Glutamatergic neuron (in vitro differentiated cells): ENCODE measurements around the gene TMED8. TPM values are rescaled to one million over a fixed set of nuclear protein-coding genes. Genes with fewer than 3 reads are reported as not detected.

Experiments used
- DNase-seq: peaks from one replicate; pipeline ENCODE4 v3.0.0; 2022
- H3K27ac Mint-ChIP-seq: one replicate; pipeline ENCODE4 v1.8.0; 2020; ENCODE audit warnings: mild to moderate bottlenecking, mixed read lengths, inconsistent platforms; ENCODE audit not compliant: unreplicated experiment
- H3K27me3 Mint-ChIP-seq: one replicate; pipeline ENCODE4 v1.8.0; 2020; ENCODE audit warnings: mild to moderate bottlenecking, moderate library complexity, mixed read lengths, inconsistent platforms; ENCODE audit not compliant: unreplicated experiment
- H3K36me3 Mint-ChIP-seq: one replicate; pipeline ENCODE4 v1.8.0; 2020; ENCODE audit warnings: mild to moderate bottlenecking, mixed read lengths, inconsistent platforms; ENCODE audit not compliant: unreplicated experiment
- H3K4me1 Mint-ChIP-seq: one replicate; pipeline ENCODE4 v1.8.0; 2020; ENCODE audit warnings: mild to moderate bottlenecking, low read depth, mixed read lengths, inconsistent platforms; ENCODE audit not compliant: unreplicated experiment
- H3K4me3 Mint-ChIP-seq: one replicate; pipeline ENCODE4 v1.8.0; 2020; ENCODE audit warnings: mild to moderate bottlenecking, mixed read lengths, inconsistent platforms; ENCODE audit not compliant: unreplicated experiment
- H3K9me3 Mint-ChIP-seq: one replicate; pipeline ENCODE4 v1.8.0; 2020; ENCODE audit warnings: mild to moderate bottlenecking, moderate library complexity, mixed read lengths, inconsistent platforms; ENCODE audit not compliant: unreplicated experiment
- CTCF ChIP-seq: fragments of 200-600 bp; sonication (generic); IDR thresholded peaks from one replicate; pipeline ENCODE4 v1.5.0; 2021; ENCODE audit not compliant: partially characterized antibody, unreplicated experiment
- total RNA-seq: library from RNA; stranded (reverse); fragmentation: NEBNext Ultra II Directional; extraction: Animal tissue kit (Norgen Biotek cat#: 25700); gene quantifications from one replicate; pipeline ENCODE4 v1.2.1, GENCODE V29; 2021; ENCODE audit not compliant: unreplicated experiment

TMED8 gene
- total RNA-seq, 1 donor from 2014 or later: 9.8 TPM

DNA sequence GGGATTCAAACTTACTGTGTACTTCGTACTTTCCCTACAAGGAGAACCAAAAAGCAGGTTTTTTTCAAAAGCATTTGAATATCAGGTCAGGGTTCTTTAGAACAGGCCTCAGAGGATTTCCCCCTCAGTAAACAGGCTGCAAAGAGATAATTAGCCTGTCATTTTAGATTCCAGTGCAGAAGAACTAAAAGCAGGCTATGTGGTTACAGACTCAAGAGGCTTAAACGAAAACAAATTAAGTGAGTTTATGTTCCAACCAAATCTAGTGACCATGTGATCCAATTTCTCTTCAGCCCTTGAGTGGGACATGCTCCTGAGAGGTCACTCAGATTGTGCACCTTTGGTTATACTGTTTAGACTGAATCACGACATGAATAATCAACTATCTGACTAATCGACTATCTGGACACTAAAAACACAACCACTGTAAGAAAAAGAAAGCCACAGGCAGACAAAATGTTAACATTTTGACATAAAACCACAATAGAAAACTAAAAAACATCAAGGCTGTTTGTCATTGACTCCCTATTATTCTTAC lies 4.5 kb downstream of the TMED8 start:
- Mint-ChIP-seq H3K4me3 (no peak overlapping the region), H3K27me3 (no peaks in the 10 kb centered on the region), H3K27ac (no peak overlapping the region), H3K4me1 (peaks cover 8% of the 10 kb centered on the region), H3K9me3 (no peaks in the 10 kb centered on the region), H3K36me3 (no peaks in the 10 kb centered on the region)
- no peak for DNase-seq
- TF ChIP-seq CTCF: no peak

GRCh38 chr14:77369285-77369684 lies 7.6 kb downstream of the TMED8 start:
- no peaks in the 10 kb centered on the region for H3K9me3 Mint-ChIP-seq
- H3K27me3 Mint-ChIP-seq: no peaks in the 10 kb centered on the region
- peaks cover 4% of the 10 kb centered on the region for H3K4me1 Mint-ChIP-seq
- H3K27ac Mint-ChIP-seq: no peak overlapping the region
- DNase-seq: no peak
- no peak overlapping the region for H3K4me3 Mint-ChIP-seq
- no peaks in the 10 kb centered on the region for H3K36me3 Mint-ChIP-seq
- TF ChIP-seq CTCF: no peak

DNA sequence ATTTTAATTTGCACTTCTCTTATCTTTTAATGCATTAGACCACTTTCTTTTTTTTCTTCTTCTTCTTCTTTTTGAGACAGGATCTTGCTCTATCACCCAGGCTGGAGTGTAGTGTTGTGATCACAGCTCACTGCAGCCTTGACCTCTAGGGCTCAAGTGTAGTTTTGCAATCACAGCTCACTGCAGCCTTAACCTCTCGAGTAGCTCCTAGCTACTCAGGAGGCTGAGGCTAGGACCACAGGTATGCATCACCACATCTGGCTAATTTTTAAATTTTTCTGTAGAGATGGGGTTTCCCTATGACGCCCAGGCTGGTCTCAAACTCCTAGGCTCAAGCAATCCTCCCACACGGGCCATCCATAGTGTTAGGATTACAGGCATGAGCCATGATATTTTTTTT lies 12.7 kb downstream of the TMED8 start:
- H3K4me1 Mint-ChIP-seq: no peaks in the 10 kb centered on the region
- TF ChIP-seq CTCF: no peak

GRCh38 chr14:77359626-77360025 lies 17.3 kb downstream of the TMED8 start:
- H3K9me3 Mint-ChIP-seq: no peaks in the 10 kb centered on the region
- H3K4me3 Mint-ChIP-seq: no peak overlapping the region
- no peaks in the 10 kb centered on the region for H3K4me1 Mint-ChIP-seq
- no peak overlapping the region for H3K27ac Mint-ChIP-seq
- DNase-seq: no peak
- no peaks in the 10 kb centered on the region for H3K36me3 Mint-ChIP-seq
- no peak for TF ChIP-seq CTCF
- H3K27me3 Mint-ChIP-seq: no peaks in the 10 kb centered on the region

More for the DNA sequence above, 12.7 kb downstream of the TMED8 start:
- H3K4me3 Mint-ChIP-seq: no peak overlapping the region
- H3K27me3 Mint-ChIP-seq: no peaks in the 10 kb centered on the region
- no peak overlapping the region for H3K27ac Mint-ChIP-seq
- no peaks in the 10 kb centered on the region for H3K36me3 Mint-ChIP-seq
- no peak for DNase-seq
- H3K9me3 Mint-ChIP-seq: no peaks in the 10 kb centered on the region

DNA sequence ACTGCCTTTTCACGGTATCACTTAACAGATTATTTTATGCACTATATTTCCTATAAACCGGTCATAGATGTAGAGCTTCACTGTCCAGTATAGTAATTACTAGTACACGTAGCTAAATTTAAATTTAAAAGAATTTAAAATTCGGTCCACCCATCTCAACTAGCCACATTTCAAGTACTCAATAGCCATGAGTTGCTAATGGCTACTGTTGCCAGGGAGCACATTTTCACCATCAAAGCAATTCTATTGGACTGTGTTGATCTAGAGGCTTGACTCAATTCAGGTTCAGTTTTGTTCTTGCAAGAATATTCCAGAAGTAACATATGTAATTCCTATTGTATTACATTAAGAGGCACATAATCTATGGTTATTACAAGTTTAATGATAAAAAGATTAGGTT lies 20.0 kb downstream of the TMED8 start:
- no peaks in the 10 kb centered on the region for H3K4me1 Mint-ChIP-seq
- H3K27ac Mint-ChIP-seq: no peak overlapping the region
- no peak for DNase-seq
- TF ChIP-seq CTCF: no peak
- H3K4me3 Mint-ChIP-seq: no peak overlapping the region
- no peaks in the 10 kb centered on the region for H3K9me3 Mint-ChIP-seq
- H3K27me3 Mint-ChIP-seq: no peaks in the 10 kb centered on the region
- no peaks in the 10 kb centered on the region for H3K36me3 Mint-ChIP-seq
